GM20000 (cell line): Measurements from ENCODE around the gene CREB5.

Experiments used
- DNase-seq: peaks from one replicate; pipeline ENCODE4 v3.0.0; 2012; ENCODE audit warnings: low spot score
- CTCF ChIP-seq: IDR thresholded peaks from 2 replicates; pipeline ENCODE4 v1.5.1; 2012; ENCODE audit warnings: mild to moderate bottlenecking, control low read depth; ENCODE audit errors: extremely low read depth, missing control alignments

CREB5 gene

GRCh38 chr7:28528899-28529298, 116.6 kb downstream of the CREB5 start:
- no peak for DNase-seq
- no peak for TF ChIP-seq CTCF

GRCh38 chr7:28529755-28530154, 117.4 kb downstream of the CREB5 start:
- TF ChIP-seq CTCF, result no peak
- DNase-seq, result no peak

GRCh38 chr7:28530175-28530802, 118.0 kb downstream of the CREB5 start:
- DNase-seq, result no peak
- no peak for TF ChIP-seq CTCF

GRCh38 chr7:28530803-28531175, 118.5 kb downstream of the CREB5 start:
- DNase-seq, result no peak
- no peak for TF ChIP-seq CTCF

GRCh38 chr7:28531291-28531690, 119.0 kb downstream of the CREB5 start:
- DNase-seq, result no peak
- TF ChIP-seq CTCF, result no peak

- TF ChIP-seq CTCF, result no peak
- DNase-seq, result no peak
Observed at GRCh38 chr7:28532181-28532580, 119.9 kb downstream of the CREB5 start.

GRCh38 chr7:28533267-28533666, 120.9 kb downstream of the CREB5 start:
- no peak for TF ChIP-seq CTCF
- DNase-seq, result no peak
